Measurements from ENCODE around the gene PTPRD.

GRCh38 chr9:9392755-9393154 lies 1220.0 kb downstream of the PTPRD start:
- TF ChIP-seq, protein P1, sequence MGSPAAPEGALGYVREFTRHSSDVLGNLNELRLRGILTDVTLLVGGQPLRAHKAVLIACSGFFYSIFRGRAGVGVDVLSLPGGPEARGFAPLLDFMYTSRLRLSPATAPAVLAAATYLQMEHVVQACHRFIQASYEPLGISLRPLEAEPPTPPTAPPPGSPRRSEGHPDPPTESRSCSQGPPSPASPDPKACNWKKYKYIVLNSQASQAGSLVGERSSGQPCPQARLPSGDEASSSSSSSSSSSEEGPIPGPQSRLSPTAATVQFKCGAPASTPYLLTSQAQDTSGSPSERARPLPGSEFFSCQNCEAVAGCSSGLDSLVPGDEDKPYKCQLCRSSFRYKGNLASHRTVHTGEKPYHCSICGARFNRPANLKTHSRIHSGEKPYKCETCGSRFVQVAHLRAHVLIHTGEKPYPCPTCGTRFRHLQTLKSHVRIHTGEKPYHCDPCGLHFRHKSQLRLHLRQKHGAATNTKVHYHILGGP (tag by site-specific recombination; IDR thresholded peaks at IDR 0.05), result no peak
- TF ChIP-seq ZNF785 (tag by site-specific recombination; IDR thresholded peaks at IDR 0.05) (no peak), CTCF (tag by site-specific recombination; IDR thresholded peaks at IDR 0.05) (no peak), SALL2 (tag by site-specific recombination; IDR thresholded peaks at IDR 0.05; ENCODE audit: borderline replicate concordance) (no peak), ZNF792 (tag by site-specific recombination; IDR thresholded peaks at IDR 0.05) (no peak), BCL11A (tag by site-specific recombination; IDR thresholded peaks at IDR 0.05; ENCODE audit: low read depth) (no peak)
